ENCODE measurements around the gene SLC10A3. TPM values are rescaled to one million over a fixed set of nuclear protein-coding genes. Genes with fewer than 3 reads are reported as not detected.

Gene SLC10A3
- total and polyA plus RNA-seq, 2 of the 13 experiments (the other 11 are each of a cell fraction or from before 2014, with no cell fraction given) = 10.1 to 11.5 TPM

- Histone ChIP-seq H3K9ac (ENCODE audit: insufficient read depth, low read depth, low read length) (no peak overlapping the region), H4K20me1 (ENCODE audit: insufficient read depth, low read length) (no peaks in the 10 kb centered on the region), H3K4me1 (ENCODE audit: insufficient read depth, low read length) (peaks cover 19% of the 10 kb centered on the region), H2AFZ (ENCODE audit: low read length) (no peak overlapping the region), H3K36me3 (replicated peaks in 1 of 2; ENCODE audit: control insufficient read depth in 1 of 2, insufficient read depth in 2 of 2, low read length in 2 of 2) (peaks cover 0 to 2% of the 10 kb centered on the region in 2 experiments; a peak in 3 of 5 replicates), H3K27me3 (ENCODE audit: control insufficient read depth in 1 of 2, insufficient read depth in 2 of 2, low read length in 2 of 2) (no peaks in the 10 kb centered on the region), H3K9me3 (ENCODE audit: low read length) (no peaks in the 10 kb centered on the region), H3K4me3 (replicated peaks in 1 of 3; ENCODE audit: insufficient read depth in 1 of 3, low read depth in 2 of 3, low read length in 3 of 3) (no peak overlapping the region), H3K27ac (ENCODE audit: extremely low read length, insufficient read depth, low read length) (no peak overlapping the region), H3K79me2 (ENCODE audit: insufficient read depth, low read length) (peaks cover 16% of the 10 kb centered on the region), H3K4me2 (ENCODE audit: low read depth, low read length) (no peak overlapping the region)
- no TSS peak for BruUV-seq (replicated peaks)
- ChIA-PET CTCF (ENCODE audit: low intra/inter-chr PET ratio, low total read pairs) (no interaction called here), POLR2A (no interaction called here)
- DNase-seq (ENCODE audit: low spot score) = no peak
- ATAC-seq = no peak
- no peak for FAIRE-seq
- TF ChIP-seq ATF7 (IDR thresholded peaks at IDR 0.05) (peak; percentile 48; the same call in 1 of the 2 replicates), ATF7 (CRISPR knock-in tag; IDR thresholded peaks at IDR 0.05) (no peak), ZNF639 (CRISPR knock-in tag; conservative IDR thresholded peaks at IDR 0.05) (no peak)
- 97% methylated on average over 6 of the region's 17 CpGs for WGBS (ENCODE audit: low lambda C conversion rate)
- intact Hi-C loops (cut with micrococcal nuclease; ENCODE audit: unreplicated experiment) (no loop called here), in situ Hi-C loops (cut with HindIII; ENCODE audit: extremely low pct_ligation_motif_present, low pct_unique_long_range_greater_than_20kb) (no loop called here)
These were observed 49.6 kb downstream of the SLC10A3 start for GRCh38 chrX:154440623-154441357.

- ChIA-PET CTCF (ENCODE audit: low intra/inter-chr PET ratio, low total read pairs) (no interaction called here), POLR2A (no interaction called here)
- H3K4me2 ChIP-seq (ENCODE audit: low read depth, low read length) = no peak overlapping the region
- DNase-seq (ENCODE audit: low spot score) = no peak
- H3K4me1 ChIP-seq (ENCODE audit: insufficient read depth, low read length) = peaks cover 11% of the 10 kb centered on the region
- no peak for FAIRE-seq
- in situ Hi-C loops (cut with HindIII; ENCODE audit: extremely low pct_ligation_motif_present, low pct_unique_long_range_greater_than_20kb) (no loop called here), intact Hi-C loops (cut with micrococcal nuclease; ENCODE audit: unreplicated experiment) (no loop called here)
- H3K36me3 ChIP-seq (replicated peaks in 1 of 2; ENCODE audit: control insufficient read depth in 1 of 2, insufficient read depth in 2 of 2, low read length in 2 of 2) = peaks cover 0 to 2% of the 10 kb centered on the region in 2 experiments; a peak in 3 of 5 replicates
- BruUV-seq (replicated peaks) = no TSS peak
- 99% methylated on average over 10 of the region's 18 CpGs for WGBS (ENCODE audit: low lambda C conversion rate)
- H3K27me3 ChIP-seq (ENCODE audit: control insufficient read depth in 1 of 2, insufficient read depth in 2 of 2, low read length in 2 of 2) = no peaks in the 10 kb centered on the region
- peaks cover 14% of the 10 kb centered on the region for H3K79me2 ChIP-seq (ENCODE audit: insufficient read depth, low read length)
- H2AFZ ChIP-seq (ENCODE audit: low read length) = no peak overlapping the region
- H3K9me3 ChIP-seq (ENCODE audit: low read length) = no peaks in the 10 kb centered on the region
- no peaks in the 10 kb centered on the region for H4K20me1 ChIP-seq (ENCODE audit: insufficient read depth, low read length)
- no peak overlapping the region for H3K4me3 ChIP-seq (replicated peaks in 1 of 3; ENCODE audit: insufficient read depth in 1 of 3, low read depth in 2 of 3, low read length in 3 of 3)
- H3K27ac ChIP-seq (ENCODE audit: extremely low read length, insufficient read depth, low read length) = no peak overlapping the region
- ATAC-seq = no peak
- H3K9ac ChIP-seq (ENCODE audit: insufficient read depth, low read depth, low read length) = no peak overlapping the region
- TF ChIP-seq PHF5A (CRISPR knock-in tag; IDR thresholded peaks at IDR 0.05; ENCODE audit: low read depth, unreplicated experiment) = no peak
- no peak for TF ChIP-seq FOXK2 (IDR thresholded peaks at IDR 0.05)
- TF ChIP-seq YEATS2 (CRISPR knock-in tag; IDR thresholded peaks at IDR 0.05; ENCODE audit: borderline replicate concordance) = no peak
- TF ChIP-seq ZNF839 (CRISPR knock-in tag; IDR thresholded peaks at IDR 0.05; ENCODE audit: borderline replicate concordance) = no peak
- no peak for TF ChIP-seq FOXJ3 (CRISPR knock-in tag; IDR thresholded peaks at IDR 0.05; ENCODE audit: borderline replicate concordance)
- no peak for TF ChIP-seq ATF7 (IDR thresholded peaks at IDR 0.05)
- no peak for TF ChIP-seq ATF7 (CRISPR knock-in tag; IDR thresholded peaks at IDR 0.05)
- TF ChIP-seq ZNF432 (CRISPR knock-in tag; IDR thresholded peaks at IDR 0.05; ENCODE audit: borderline replicate concordance) = no peak
- no peak for TF ChIP-seq ZMYM2 (CRISPR knock-in tag; IDR thresholded peaks at IDR 0.05)
- TF ChIP-seq CREB3 (CRISPR knock-in tag; IDR thresholded peaks at IDR 0.05) = no peak
- no peak for TF ChIP-seq MAZ (IDR thresholded peaks at IDR 0.05; ENCODE audit: borderline replicate concordance, low read depth, low read length)
- TF ChIP-seq MAZ (CRISPR knock-in tag; IDR thresholded peaks at IDR 0.05; ENCODE audit: low read depth) = no peak
These were observed 50.6 kb downstream of the SLC10A3 start for GRCh38 chrX:154439841-154440240.

All from HepG2 (cell line).